HEK293 (cell line): ENCODE data around the gene FAM193A.

Experiments used
- CTCF ChIA-PET: fragments of 350-600 bp; formaldehyde crosslinking; extraction: SDS; loops from one replicate; lab custom pipeline; 2021; ENCODE audit warnings: antibody characterized with exemption; lab: Yijun Ruan, JAX
- POLR2A ChIA-PET: fragments of 300-600 bp; formaldehyde crosslinking; extraction: SDS; loops from one replicate; lab custom pipeline; 2020; ENCODE audit warnings: antibody characterized with exemption, inconsistent platforms; lab: Yijun Ruan, JAX
- H3K27ac ChIP-seq: fragments of 200-500 bp; sonication (Bioruptor generic); 2 replicates; pipeline ENCODE4 v1.5.1; 2014; ENCODE audit warnings: low read depth, low read length, control low read depth, inconsistent platforms; ENCODE audit errors: extremely low read depth
- H3K36me3 ChIP-seq, 2 experiments: fragments of 200-500 bp in 1 of 2; sonication (Bioruptor generic) in 1 of 2; 1 replicate in 1 of 2; 2 replicates in 1 of 2; pipeline ENCODE4 v1.5.1; 2014 to 2017; ENCODE audit warnings: inconsistent platforms in 2 of 2, low read length in 2 of 2; ENCODE audit not compliant: control insufficient read depth in 2 of 2, insufficient read depth in 1 of 2
- H3K4me1 ChIP-seq: fragments of 200-500 bp; sonication (Bioruptor generic); 2 replicates; pipeline ENCODE4 v1.5.1; 2014; ENCODE audit warnings: mild to moderate bottlenecking, low read length, inconsistent platforms; ENCODE audit not compliant: control insufficient read depth, insufficient read depth
- H3K4me3 ChIP-seq: 2 replicates; pipeline ENCODE4 v1.5.1; 2011; ENCODE audit warnings: low read depth, mild to moderate bottlenecking, control low read depth, low read length, moderate library complexity
- H3K9me3 ChIP-seq: fragments of 200-500 bp; sonication (Bioruptor generic); 2 replicates; pipeline ENCODE4 v1.5.1; 2014; ENCODE audit warnings: low read depth, low read length, inconsistent platforms; ENCODE audit not compliant: control insufficient read depth, insufficient read depth
- FEZF1 ChIP-seq: fragments of 450-650 bp; formaldehyde crosslinking; IDR thresholded peaks from 2 replicates; pipeline ENCODE4 v1.5.1; 2016; ENCODE audit warnings: missing biosample characterization, missing genetic modification characterization
- GLIS1 ChIP-seq: fragments of 450-650 bp; formaldehyde crosslinking; IDR thresholded peaks from 2 replicates; pipeline ENCODE4 v1.5.1; 2016; ENCODE audit warnings: missing biosample characterization, missing genetic modification characterization
- GLIS2 ChIP-seq: fragments of 450-650 bp; formaldehyde crosslinking; IDR thresholded peaks from 2 replicates; pipeline ENCODE4 v1.5.1; 2016; ENCODE audit warnings: missing biosample characterization, missing genetic modification characterization
- MEIS1 ChIP-seq: sonication (generic); formaldehyde crosslinking; IDR thresholded peaks from 2 replicates; pipeline ENCODE4 v1.8.1; 2022; ENCODE audit warnings: missing genetic modification reagents, mild to moderate bottlenecking, borderline replicate concordance
- ZEB2 ChIP-seq: fragments of 450-650 bp; formaldehyde crosslinking; IDR thresholded peaks from 2 replicates; pipeline ENCODE4 v1.5.1; 2016; ENCODE audit warnings: missing biosample characterization, missing genetic modification characterization
- ZNF341 ChIP-seq: fragments of 450-650 bp; formaldehyde crosslinking; IDR thresholded peaks from 2 replicates; pipeline ENCODE4; 2016; ENCODE audit warnings: low read depth, missing biosample characterization, missing genetic modification characterization
- ZNF354C ChIP-seq: fragments of 450-650 bp; formaldehyde crosslinking; IDR thresholded peaks from 2 replicates; pipeline ENCODE4 v1.5.1; 2016; ENCODE audit warnings: missing biosample characterization, missing genetic modification characterization, low read depth, borderline replicate concordance
- ZNF473 ChIP-seq: fragments of 450-650 bp; formaldehyde crosslinking; IDR thresholded peaks from 2 replicates; pipeline ENCODE4 v1.5.1; 2017; ENCODE audit warnings: missing biosample characterization, missing genetic modification characterization
- ZNF501 ChIP-seq: fragments of 450-650 bp; formaldehyde crosslinking; IDR thresholded peaks from 2 replicates; pipeline ENCODE4 v1.5.1; 2016; ENCODE audit warnings: missing biosample characterization, missing genetic modification characterization
- ZNF549 ChIP-seq: fragments of 450-650 bp; IDR thresholded peaks from 2 replicates; pipeline ENCODE4 v1.5.1; 2018; ENCODE audit warnings: missing biosample characterization, missing genetic modification characterization, mild to moderate bottlenecking, inconsistent platforms, moderate library complexity
- TF ChIP-seq, protein P1 (sequence below): fragments of 450-650 bp; formaldehyde crosslinking; conservative IDR thresholded peaks from 2 replicates; pipeline ENCODE4 v1.5.1; 2016; ENCODE audit warnings: low read depth, missing biosample characterization, missing genetic modification characterization
- TF ChIP-seq, protein P2 (sequence below): fragments of 450-650 bp; formaldehyde crosslinking; IDR thresholded peaks from 2 replicates; pipeline ENCODE4 v1.5.1; 2016; ENCODE audit warnings: missing biosample characterization, missing genetic modification characterization
- TF ChIP-seq, protein P3 (sequence below): fragments of 450-650 bp; formaldehyde crosslinking; IDR thresholded peaks from 2 replicates; pipeline ENCODE4 v1.5.1; 2017; ENCODE audit warnings: missing biosample characterization, missing genetic modification characterization
- TF ChIP-seq, protein P4 (sequence below): fragments of 450-650 bp; formaldehyde crosslinking; IDR thresholded peaks from 2 replicates; pipeline ENCODE4 v1.5.1; 2016; ENCODE audit warnings: missing biosample characterization, missing genetic modification characterization
- TF ChIP-seq, protein P5 (sequence below): fragments of 450-650 bp; formaldehyde crosslinking; IDR thresholded peaks from 2 replicates; pipeline ENCODE4 v1.5.1; 2017; ENCODE audit warnings: missing biosample characterization, missing genetic modification characterization
- TF ChIP-seq, protein P6 (sequence below): fragments of 450-650 bp; formaldehyde crosslinking; IDR thresholded peaks from 2 replicates; pipeline ENCODE4 v1.5.1; 2017; ENCODE audit warnings: missing biosample characterization, missing genetic modification characterization

Gene FAM193A, protein sequence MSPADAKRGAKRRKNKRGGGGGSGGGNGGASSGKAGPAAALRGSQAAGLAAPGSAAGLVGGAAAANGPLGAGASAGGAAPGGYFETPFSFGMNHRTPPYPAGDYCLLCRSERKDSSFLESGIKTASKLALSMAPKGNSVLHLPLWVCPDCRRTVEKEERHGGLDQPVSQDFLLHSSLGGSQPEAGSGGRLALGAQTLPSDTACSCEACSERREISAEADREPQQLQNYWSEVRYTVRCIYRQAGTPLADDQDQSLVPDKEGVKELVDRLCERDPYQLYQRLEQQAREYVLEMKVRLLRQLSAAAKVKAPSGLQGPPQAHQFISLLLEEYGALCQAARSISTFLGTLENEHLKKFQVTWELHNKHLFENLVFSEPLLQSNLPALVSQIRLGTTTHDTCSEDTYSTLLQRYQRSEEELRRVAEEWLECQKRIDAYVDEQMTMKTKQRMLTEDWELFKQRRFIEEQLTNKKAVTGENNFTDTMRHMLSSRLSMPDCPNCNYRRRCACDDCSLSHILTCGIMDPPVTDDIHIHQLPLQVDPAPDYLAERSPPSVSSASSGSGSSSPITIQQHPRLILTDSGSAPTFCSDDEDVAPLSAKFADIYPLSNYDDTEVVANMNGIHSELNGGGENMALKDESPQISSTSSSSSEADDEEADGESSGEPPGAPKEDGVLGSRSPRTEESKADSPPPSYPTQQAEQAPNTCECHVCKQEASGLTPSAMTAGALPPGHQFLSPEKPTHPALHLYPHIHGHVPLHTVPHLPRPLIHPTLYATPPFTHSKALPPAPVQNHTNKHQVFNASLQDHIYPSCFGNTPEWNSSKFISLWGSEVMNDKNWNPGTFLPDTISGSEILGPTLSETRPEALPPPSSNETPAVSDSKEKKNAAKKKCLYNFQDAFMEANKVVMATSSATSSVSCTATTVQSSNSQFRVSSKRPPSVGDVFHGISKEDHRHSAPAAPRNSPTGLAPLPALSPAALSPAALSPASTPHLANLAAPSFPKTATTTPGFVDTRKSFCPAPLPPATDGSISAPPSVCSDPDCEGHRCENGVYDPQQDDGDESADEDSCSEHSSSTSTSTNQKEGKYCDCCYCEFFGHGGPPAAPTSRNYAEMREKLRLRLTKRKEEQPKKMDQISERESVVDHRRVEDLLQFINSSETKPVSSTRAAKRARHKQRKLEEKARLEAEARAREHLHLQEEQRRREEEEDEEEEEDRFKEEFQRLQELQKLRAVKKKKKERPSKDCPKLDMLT (N-terminal part only)

DNA sequence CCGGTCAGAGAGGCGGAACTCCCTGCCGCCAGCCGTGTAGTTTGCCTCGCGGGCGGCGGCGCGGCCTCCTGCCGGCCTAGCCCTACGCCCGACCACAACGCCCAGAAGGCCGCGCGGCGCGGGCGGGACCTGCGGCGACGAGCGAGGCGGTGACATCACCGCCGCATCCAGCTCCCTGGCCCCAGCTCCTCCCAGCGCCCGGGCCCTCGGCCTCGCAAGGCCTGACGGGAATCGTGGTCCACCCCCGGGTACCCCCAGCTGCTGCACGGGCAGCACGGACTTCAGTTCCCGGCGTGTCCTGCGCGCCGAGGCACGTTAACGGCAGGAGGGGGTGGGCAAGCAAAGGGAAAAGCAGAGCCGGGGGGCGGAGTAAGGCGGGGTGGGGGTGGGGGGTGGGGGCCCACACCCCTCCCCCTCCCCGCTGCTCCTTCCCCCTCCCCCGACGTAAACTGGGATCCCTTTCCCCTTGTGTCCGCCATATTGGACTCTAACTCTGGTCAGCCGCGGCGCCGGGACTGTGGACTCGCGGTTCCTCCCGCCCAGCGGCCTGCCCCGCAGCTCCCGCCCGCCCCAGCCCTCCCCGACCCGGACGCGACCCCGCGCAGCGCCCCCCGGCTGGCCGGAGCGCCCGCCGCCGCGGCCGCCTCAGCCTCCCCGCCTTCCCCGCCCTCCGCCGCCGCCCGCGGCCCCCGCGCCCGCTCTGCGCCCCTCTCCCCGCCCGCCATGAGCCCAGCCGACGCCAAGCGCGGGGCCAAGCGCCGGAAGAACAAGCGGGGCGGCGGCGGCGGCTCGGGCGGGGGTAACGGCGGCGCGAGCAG is at the start of gene FAM193A:
FAM193A (plus strand) TSS at position 455 of the 818 bp plus-strand sequence; CDS start at position 724, 269 bp downstream.
- Histone ChIP-seq H3K4me1 (no peaks in the 10 kb centered on the region), H3K27ac (peak within 1 kb of the TSS; percentile 86), H3K4me3 (peak within 1 kb of the TSS; percentile 70), H3K9me3 (no peaks in the 10 kb centered on the region), H3K36me3 (peaks cover 0 to 10% of the 10 kb centered on the region in 2 experiments; a peak in 2 of 3 replicates)
- POLR2A ChIA-PET: interaction anchor here (0.6 to 2.0 kb wide), 14 partner anchors 12 to 294 kb away, joined by 3 to 9 read pairs (median 3); partner anchors contain the start of genes HAUS3, POLN and RNF4
- CTCF ChIA-PET: no interaction called here
- TF ChIP-seq, protein P1, sequence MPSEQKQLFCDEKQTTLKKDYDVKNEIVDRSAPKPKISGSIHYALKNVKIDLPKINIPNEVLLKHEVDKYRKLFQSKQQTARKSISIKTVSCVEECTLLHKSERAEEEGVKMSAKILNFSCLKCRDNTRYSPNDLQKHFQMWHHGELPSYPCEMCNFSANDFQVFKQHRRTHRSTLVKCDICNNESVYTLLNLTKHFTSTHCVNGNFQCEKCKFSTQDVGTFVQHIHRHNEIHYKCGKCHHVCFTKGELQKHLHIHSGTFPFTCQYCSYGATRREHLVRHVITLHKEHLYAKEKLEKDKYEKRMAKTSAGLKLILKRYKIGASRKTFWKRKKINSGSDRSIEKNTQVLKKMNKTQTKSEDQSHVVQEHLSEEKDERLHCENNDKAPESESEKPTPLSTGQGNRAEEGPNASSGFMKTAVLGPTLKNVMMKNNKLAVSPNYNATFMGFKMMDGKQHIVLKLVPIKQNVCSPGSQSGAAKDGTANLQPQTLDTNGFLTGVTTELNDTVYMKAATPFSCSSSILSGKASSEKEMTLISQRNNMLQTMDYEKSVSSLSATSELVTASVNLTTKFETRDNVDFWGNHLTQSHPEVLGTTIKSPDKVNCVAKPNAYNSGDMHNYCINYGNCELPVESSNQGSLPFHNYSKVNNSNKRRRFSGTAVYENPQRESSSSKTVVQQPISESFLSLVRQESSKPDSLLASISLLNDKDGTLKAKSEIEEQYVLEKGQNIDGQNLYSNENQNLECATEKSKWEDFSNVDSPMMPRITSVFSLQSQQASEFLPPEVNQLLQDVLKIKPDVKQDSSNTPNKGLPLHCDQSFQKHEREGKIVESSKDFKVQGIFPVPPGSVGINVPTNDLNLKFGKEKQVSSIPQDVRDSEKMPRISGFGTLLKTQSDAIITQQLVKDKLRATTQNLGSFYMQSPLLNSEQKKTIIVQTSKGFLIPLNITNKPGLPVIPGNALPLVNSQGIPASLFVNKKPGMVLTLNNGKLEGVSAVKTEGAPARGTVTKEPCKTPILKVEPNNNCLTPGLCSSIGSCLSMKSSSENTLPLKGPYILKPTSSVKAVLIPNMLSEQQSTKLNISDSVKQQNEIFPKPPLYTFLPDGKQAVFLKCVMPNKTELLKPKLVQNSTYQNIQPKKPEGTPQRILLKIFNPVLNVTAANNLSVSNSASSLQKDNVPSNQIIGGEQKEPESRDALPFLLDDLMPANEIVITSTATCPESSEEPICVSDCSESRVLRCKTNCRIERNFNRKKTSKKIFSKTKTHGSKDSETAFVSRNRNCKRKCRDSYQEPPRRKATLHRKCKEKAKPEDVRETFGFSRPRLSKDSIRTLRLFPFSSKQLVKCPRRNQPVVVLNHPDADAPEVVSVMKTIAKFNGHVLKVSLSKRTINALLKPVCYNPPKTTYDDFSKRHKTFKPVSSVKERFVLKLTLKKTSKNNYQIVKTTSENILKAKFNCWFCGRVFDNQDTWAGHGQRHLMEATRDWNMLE: no peak
- TF ChIP-seq GLIS2: peak; percentile 46
- no peak for TF ChIP-seq ZNF354C (tag by site-specific recombination)
- TF ChIP-seq ZEB2 (tag by site-specific recombination): no peak; the same call in 1 of the 2 replicates
- TF ChIP-seq, protein P2, sequence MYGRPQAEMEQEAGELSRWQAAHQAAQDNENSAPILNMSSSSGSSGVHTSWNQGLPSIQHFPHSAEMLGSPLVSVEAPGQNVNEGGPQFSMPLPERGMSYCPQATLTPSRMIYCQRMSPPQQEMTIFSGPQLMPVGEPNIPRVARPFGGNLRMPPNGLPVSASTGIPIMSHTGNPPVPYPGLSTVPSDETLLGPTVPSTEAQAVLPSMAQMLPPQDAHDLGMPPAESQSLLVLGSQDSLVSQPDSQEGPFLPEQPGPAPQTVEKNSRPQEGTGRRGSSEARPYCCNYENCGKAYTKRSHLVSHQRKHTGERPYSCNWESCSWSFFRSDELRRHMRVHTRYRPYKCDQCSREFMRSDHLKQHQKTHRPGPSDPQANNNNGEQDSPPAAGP (tag by site-specific recombination): 0 out of 2 replicates have a peak, but pooled peaks have one; percentile 14
- TF ChIP-seq ZNF549 (tag by site-specific recombination): no peak
- TF ChIP-seq MEIS1 (CRISPR knock-in tag): no peak
- no peak for TF ChIP-seq FEZF1 (tag by site-specific recombination)
- TF ChIP-seq, protein P3, sequence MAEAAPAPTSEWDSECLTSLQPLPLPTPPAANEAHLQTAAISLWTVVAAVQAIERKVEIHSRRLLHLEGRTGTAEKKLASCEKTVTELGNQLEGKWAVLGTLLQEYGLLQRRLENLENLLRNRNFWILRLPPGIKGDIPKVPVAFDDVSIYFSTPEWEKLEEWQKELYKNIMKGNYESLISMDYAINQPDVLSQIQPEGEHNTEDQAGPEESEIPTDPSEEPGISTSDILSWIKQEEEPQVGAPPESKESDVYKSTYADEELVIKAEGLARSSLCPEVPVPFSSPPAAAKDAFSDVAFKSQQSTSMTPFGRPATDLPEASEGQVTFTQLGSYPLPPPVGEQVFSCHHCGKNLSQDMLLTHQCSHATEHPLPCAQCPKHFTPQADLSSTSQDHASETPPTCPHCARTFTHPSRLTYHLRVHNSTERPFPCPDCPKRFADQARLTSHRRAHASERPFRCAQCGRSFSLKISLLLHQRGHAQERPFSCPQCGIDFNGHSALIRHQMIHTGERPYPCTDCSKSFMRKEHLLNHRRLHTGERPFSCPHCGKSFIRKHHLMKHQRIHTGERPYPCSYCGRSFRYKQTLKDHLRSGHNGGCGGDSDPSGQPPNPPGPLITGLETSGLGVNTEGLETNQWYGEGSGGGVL (tag by site-specific recombination): peak; percentile 61
- TF ChIP-seq, protein P4, sequence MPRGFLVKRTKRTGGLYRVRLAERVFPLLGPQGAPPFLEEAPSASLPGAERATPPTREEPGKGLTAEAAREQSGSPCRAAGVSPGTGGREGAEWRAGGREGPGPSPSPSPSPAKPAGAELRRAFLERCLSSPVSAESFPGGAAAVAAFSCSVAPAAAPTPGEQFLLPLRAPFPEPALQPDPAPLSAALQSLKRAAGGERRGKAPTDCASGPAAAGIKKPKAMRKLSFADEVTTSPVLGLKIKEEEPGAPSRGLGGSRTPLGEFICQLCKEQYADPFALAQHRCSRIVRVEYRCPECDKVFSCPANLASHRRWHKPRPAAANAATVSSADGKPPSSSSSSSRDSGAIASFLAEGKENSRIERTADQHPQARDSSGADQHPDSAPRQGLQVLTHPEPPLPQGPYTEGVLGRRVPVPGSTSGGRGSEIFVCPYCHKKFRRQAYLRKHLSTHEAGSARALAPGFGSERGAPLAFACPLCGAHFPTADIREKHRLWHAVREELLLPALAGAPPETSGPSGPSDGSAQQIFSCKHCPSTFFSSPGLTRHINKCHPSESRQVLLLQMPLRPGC (tag by site-specific recombination): no peak
- TF ChIP-seq, protein P5, sequence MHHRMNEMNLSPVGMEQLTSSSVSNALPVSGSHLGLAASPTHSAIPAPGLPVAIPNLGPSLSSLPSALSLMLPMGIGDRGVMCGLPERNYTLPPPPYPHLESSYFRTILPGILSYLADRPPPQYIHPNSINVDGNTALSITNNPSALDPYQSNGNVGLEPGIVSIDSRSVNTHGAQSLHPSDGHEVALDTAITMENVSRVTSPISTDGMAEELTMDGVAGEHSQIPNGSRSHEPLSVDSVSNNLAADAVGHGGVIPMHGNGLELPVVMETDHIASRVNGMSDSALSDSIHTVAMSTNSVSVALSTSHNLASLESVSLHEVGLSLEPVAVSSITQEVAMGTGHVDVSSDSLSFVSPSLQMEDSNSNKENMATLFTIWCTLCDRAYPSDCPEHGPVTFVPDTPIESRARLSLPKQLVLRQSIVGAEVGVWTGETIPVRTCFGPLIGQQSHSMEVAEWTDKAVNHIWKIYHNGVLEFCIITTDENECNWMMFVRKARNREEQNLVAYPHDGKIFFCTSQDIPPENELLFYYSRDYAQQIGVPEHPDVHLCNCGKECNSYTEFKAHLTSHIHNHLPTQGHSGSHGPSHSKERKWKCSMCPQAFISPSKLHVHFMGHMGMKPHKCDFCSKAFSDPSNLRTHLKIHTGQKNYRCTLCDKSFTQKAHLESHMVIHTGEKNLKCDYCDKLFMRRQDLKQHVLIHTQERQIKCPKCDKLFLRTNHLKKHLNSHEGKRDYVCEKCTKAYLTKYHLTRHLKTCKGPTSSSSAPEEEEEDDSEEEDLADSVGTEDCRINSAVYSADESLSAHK (tag by site-specific recombination): no peak
- peak; percentile 96 for TF ChIP-seq ZNF341 (tag by site-specific recombination)
- no peak for TF ChIP-seq ZNF473 (tag by site-specific recombination)
- TF ChIP-seq, protein P6, sequence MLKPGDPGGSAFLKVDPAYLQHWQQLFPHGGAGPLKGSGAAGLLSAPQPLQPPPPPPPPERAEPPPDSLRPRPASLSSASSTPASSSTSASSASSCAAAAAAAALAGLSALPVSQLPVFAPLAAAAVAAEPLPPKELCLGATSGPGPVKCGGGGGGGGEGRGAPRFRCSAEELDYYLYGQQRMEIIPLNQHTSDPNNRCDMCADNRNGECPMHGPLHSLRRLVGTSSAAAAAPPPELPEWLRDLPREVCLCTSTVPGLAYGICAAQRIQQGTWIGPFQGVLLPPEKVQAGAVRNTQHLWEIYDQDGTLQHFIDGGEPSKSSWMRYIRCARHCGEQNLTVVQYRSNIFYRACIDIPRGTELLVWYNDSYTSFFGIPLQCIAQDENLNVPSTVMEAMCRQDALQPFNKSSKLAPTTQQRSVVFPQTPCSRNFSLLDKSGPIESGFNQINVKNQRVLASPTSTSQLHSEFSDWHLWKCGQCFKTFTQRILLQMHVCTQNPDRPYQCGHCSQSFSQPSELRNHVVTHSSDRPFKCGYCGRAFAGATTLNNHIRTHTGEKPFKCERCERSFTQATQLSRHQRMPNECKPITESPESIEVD (tag by site-specific recombination): no peak
- TF ChIP-seq GLIS1 (tag by site-specific recombination): peak; percentile 56
- no peak for TF ChIP-seq ZNF501 (tag by site-specific recombination)
